Smooth muscle cell (in vitro differentiated cells): ENCODE results near the gene CCNA2. TPM values are rescaled to one million over a fixed set of nuclear protein-coding genes. Genes with fewer than 3 reads are reported as not detected.

ENCODE experiments used
- DNase-seq: peaks from one replicate; lab custom pipeline; 2025; ENCODE audit not compliant: unreplicated experiment; lab: John Stamatoyannopoulos, UW
- H2AFZ ChIP-seq: fragments of 200-600 bp; sonication (generic); 2 replicates; pipeline ENCODE4 v1.6.0; 2016; ENCODE audit warnings: antibody characterized with exemption, low read depth, mild to moderate bottlenecking
- H3F3A ChIP-seq: fragments of 200-600 bp; sonication (generic); 2 replicates; pipeline ENCODE4 v1.6.0; 2017; ENCODE audit warnings: antibody characterized with exemption, low read depth
- H3K27ac ChIP-seq: fragments of 200-600 bp; sonication (generic); 2 replicates; pipeline ENCODE4 v1.5.1; 2016; ENCODE audit warnings: low read depth, mild to moderate bottlenecking
- H3K27me3 ChIP-seq: fragments of 200-600 bp; sonication (generic); 2 replicates; pipeline ENCODE4 v1.6.1; 2016; ENCODE audit warnings: low read depth, mild to moderate bottlenecking
- H3K36me3 ChIP-seq: fragments of 200-600 bp; sonication (generic); 2 replicates; pipeline ENCODE4 v1.5.1; 2016; ENCODE audit warnings: low read depth
- H3K4me1 ChIP-seq: fragments of 200-600 bp; sonication (generic); 2 replicates; pipeline ENCODE4 v1.5.1; 2016; ENCODE audit warnings: low read depth
- H3K4me2 ChIP-seq: fragments of 200-600 bp; sonication (generic); 2 replicates; pipeline ENCODE4 v1.6.0; 2016; ENCODE audit warnings: mild to moderate bottlenecking
- H3K4me3 ChIP-seq: fragments of 200-600 bp; sonication (generic); 2 replicates; pipeline ENCODE4 v1.5.1; 2016; ENCODE audit warnings: mild to moderate bottlenecking
- H3K79me2 ChIP-seq: fragments of 200-600 bp; sonication (generic); 2 replicates; pipeline ENCODE4 v1.6.0; 2016; ENCODE audit warnings: low read depth, mild to moderate bottlenecking
- H3K9ac ChIP-seq: fragments of 200-600 bp; sonication (generic); 2 replicates; pipeline ENCODE4 v1.6.0; 2016; ENCODE audit warnings: low read depth
- H3K9me3 ChIP-seq: fragments of 200-600 bp; sonication (generic); replicated peaks from 2 replicates; pipeline ENCODE4 v1.5.1; 2016; ENCODE audit warnings: low read depth
- H4K20me1 ChIP-seq: fragments of 200-600 bp; sonication (generic); 2 replicates; pipeline ENCODE4 v1.6.0; 2016; ENCODE audit warnings: low read depth
- CTCF ChIP-seq: fragments of 200-600 bp; sonication (generic); IDR thresholded peaks from 2 replicates; pipeline ENCODE4 v1.5.1; 2017; ENCODE audit warnings: borderline replicate concordance, mild to moderate bottlenecking, antibody characterized with exemption; ENCODE audit not compliant: insufficient read depth, poor library complexity, severe bottlenecking
- WGBS: methylation state at CpG from one replicate; pipeline ENCODE4 v1.1.7; 2016; ENCODE audit warnings: low lambda C conversion rate; 5-methylcytosine and 5-hydroxymethylcytosine counted together
- polyA plus RNA-seq: library from polyadenylated mRNA; unstranded; fragments of >200 nt; fragmentation: Nextera tagmentation; extraction: Ambion mirVana; gene quantifications from 2 replicates; pipeline ENCODE4 v1.2.1, GENCODE V29; 2016
- total RNA-seq: library from RNA; depleted of rRNA; stranded (reverse); fragments of >200 nt; gene quantifications from 2 replicates; pipeline ENCODE4 v1.2.3, GENCODE V29; 2014

Gene CCNA2
- total and polyA plus RNA-seq, 2 experiments from 2014 or later: 13.0 to 21.4 TPM

DNA sequence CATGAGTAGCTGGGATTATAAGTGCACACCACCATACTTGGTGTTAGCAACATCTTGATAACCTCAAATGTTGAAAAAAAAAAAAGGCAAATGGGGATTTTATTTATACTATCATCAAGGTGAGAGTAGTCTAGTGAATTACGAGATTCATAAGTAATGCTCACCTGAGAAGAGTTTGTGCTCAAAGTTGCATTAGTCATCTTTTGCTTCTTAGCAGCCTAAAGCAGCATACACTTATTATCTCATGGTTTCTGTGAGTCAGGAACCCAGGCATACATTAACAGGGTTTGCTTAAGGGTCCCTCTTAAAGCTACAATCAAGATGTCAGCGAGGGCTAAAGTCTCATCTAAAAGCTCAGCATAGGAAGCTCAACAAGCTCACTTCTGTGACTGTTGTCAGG is 30.7 kb downstream of the CCNA2 start:
- no peak overlapping the region for H3K27ac ChIP-seq
- no peak for TF ChIP-seq CTCF
- WGBS: 93% methylated on average over 2 of the region's 2 CpGs

GRCh38 chr4:121791481-121791880 is 32.2 kb downstream of the CCNA2 start:
- Histone ChIP-seq H2AFZ (no peak overlapping the region), H3K79me2 (no peaks in the 10 kb centered on the region), H3F3A (no peaks in the 10 kb centered on the region), H3K4me3 (no peak overlapping the region), H3K9ac (no peak overlapping the region), H3K36me3 (no peaks in the 10 kb centered on the region), H3K9me3 (no peaks in the 10 kb centered on the region), H4K20me1 (no peaks in the 10 kb centered on the region), H3K27me3 (peaks cover 5% of the 10 kb centered on the region), H3K27ac (no peak overlapping the region), H3K4me1 (no peaks in the 10 kb centered on the region), H3K4me2 (no peak overlapping the region)
- no peak for TF ChIP-seq CTCF
- WGBS: 58% methylated on average over 5 of the region's 5 CpGs
- DNase-seq: no peak

More for the DNA sequence above, 30.7 kb downstream of the CCNA2 start:
- Histone ChIP-seq H3K27me3 (no peaks in the 10 kb centered on the region), H3F3A (no peaks in the 10 kb centered on the region), H3K79me2 (no peaks in the 10 kb centered on the region), H4K20me1 (no peaks in the 10 kb centered on the region), H2AFZ (no peak overlapping the region), H3K36me3 (no peaks in the 10 kb centered on the region), H3K4me1 (no peaks in the 10 kb centered on the region), H3K9ac (no peak overlapping the region), H3K4me3 (no peak overlapping the region), H3K4me2 (no peak overlapping the region), H3K9me3 (no peaks in the 10 kb centered on the region)
- DNase-seq: no peak

- no peaks in the 10 kb centered on the region for H3K4me1 ChIP-seq
These were observed 32.7 kb downstream of the CCNA2 start for GRCh38 chr4:121790976-121791375.

More at GRCh38 chr4:121790976-121791375, 32.7 kb downstream of the CCNA2 start:
- TF ChIP-seq CTCF: no peak
- H3K79me2 ChIP-seq: no peaks in the 10 kb centered on the region
- no peaks in the 10 kb centered on the region for H3F3A ChIP-seq
- H3K4me3 ChIP-seq: no peak overlapping the region
- H3K9me3 ChIP-seq: no peaks in the 10 kb centered on the region
- H3K27me3 ChIP-seq: peaks cover 8% of the 10 kb centered on the region
- no peak overlapping the region for H2AFZ ChIP-seq
- H3K36me3 ChIP-seq: no peaks in the 10 kb centered on the region
- no peak overlapping the region for H3K27ac ChIP-seq
- H3K4me2 ChIP-seq: no peak overlapping the region
- DNase-seq: no peak
- H4K20me1 ChIP-seq: no peaks in the 10 kb centered on the region
- no peak overlapping the region for H3K9ac ChIP-seq
